ENCODE results near the gene TNC.

GRCh38 chr9:115155037-115155436 lies 37.1 kb upstream of the TNC start:
- TF ChIP-seq CTCF (IDR thresholded peaks at IDR 0.05) (no peak), POLR2A (IDR thresholded peaks at IDR 0.05) (no peak)

Data from lower leg skin (tissue), 3 donors.